HL-60 (cell line): Measurements from ENCODE around the gene ZFAND6.
"Not testable (repeated sequence)": the region's sequence is repeated elsewhere in the genome, so short reads cannot be mapped to it uniquely, and the experiment has no call there.

Experiments
- DNase-seq, 2 experiments: peaks; one replicate each; pipeline ENCODE4 v3.0.0-alpha.2; 2010 to 2020; ENCODE audit warnings: low read depth in 1 of 2, low spot score in 1 of 2
- H3K27ac ChIP-seq: fragments of 250-450 bp; sonication (Bioruptor Pico); replicated peaks from 2 replicates; pipeline ENCODE4 v1.5.1; 2020; ENCODE audit warnings: mild to moderate bottlenecking, moderate library complexity
- H3K27me3 ChIP-seq: fragments of 250-450 bp; sonication (Bioruptor Pico); 2 replicates; pipeline ENCODE4 v1.5.1; 2021; ENCODE audit warnings: mild to moderate bottlenecking, moderate library complexity; ENCODE audit not compliant: insufficient read depth, poor library complexity, severe bottlenecking
- H3K4me3 ChIP-seq: replicated peaks from 2 replicates; pipeline ENCODE4 v1.5.1; 2011; ENCODE audit warnings: mild to moderate bottlenecking, control low read depth, low read length; ENCODE audit not compliant: insufficient read depth
- GABPA ChIP-seq: IDR thresholded peaks from 2 replicates; pipeline ENCODE4 v1.6.1; 2012; ENCODE audit warnings: low read depth
- POLR2AphosphoS5 ChIP-seq: IDR thresholded peaks from 2 replicates; pipeline ENCODE4 v1.6.1; 2012; ENCODE audit warnings: low read depth
- SPI1 ChIP-seq: IDR thresholded peaks from 2 replicates; pipeline ENCODE4 v1.6.1; 2012; ENCODE audit warnings: low read depth, mild to moderate bottlenecking, borderline replicate concordance
- TF ChIP-seq, protein P1 (sequence below): IDR thresholded peaks from 2 replicates; pipeline ENCODE4 v1.6.1; 2012; ENCODE audit warnings: low read depth; ENCODE audit not compliant: insufficient replicate concordance
- TF ChIP-seq, protein P2 (sequence below): IDR thresholded peaks from one replicate; pipeline ENCODE4 v1.5.1; 2011; ENCODE audit warnings: low read length, control low read depth, inconsistent platforms; ENCODE audit not compliant: insufficient read depth

Gene ZFAND6

DNA sequence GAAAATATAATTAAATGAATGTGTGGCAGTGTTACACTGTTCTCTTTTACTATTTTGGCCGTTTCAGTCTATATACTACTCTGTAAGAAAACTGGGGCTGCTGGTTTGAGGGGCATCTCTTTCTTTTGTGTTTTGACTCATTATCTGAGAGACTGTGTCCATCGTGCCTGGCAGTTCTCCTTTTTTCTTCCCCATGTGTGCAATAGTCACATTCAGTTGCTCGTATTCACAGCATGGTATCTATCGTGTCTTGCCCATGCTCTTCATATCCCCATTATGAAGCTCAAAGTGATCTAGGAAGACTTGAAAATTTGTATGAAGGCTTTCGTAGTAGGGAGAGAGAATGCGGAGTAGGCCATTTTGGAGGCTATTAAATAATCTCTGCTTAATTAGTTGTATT lies 63.6 kb downstream of the ZFAND6 start:
- no peak overlapping the region for H3K4me3 ChIP-seq
- H3K27ac ChIP-seq, result peak overlapping the region; percentile 30
- DNase-seq, result peak in 1 of 2 experiments; percentile 43
- TF ChIP-seq, protein P1, sequence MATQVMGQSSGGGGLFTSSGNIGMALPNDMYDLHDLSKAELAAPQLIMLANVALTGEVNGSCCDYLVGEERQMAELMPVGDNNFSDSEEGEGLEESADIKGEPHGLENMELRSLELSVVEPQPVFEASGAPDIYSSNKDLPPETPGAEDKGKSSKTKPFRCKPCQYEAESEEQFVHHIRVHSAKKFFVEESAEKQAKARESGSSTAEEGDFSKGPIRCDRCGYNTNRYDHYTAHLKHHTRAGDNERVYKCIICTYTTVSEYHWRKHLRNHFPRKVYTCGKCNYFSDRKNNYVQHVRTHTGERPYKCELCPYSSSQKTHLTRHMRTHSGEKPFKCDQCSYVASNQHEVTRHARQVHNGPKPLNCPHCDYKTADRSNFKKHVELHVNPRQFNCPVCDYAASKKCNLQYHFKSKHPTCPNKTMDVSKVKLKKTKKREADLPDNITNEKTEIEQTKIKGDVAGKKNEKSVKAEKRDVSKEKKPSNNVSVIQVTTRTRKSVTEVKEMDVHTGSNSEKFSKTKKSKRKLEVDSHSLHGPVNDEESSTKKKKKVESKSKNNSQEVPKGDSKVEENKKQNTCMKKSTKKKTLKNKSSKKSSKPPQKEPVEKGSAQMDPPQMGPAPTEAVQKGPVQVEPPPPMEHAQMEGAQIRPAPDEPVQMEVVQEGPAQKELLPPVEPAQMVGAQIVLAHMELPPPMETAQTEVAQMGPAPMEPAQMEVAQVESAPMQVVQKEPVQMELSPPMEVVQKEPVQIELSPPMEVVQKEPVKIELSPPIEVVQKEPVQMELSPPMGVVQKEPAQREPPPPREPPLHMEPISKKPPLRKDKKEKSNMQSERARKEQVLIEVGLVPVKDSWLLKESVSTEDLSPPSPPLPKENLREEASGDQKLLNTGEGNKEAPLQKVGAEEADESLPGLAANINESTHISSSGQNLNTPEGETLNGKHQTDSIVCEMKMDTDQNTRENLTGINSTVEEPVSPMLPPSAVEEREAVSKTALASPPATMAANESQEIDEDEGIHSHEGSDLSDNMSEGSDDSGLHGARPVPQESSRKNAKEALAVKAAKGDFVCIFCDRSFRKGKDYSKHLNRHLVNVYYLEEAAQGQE, result no peak
- TF ChIP-seq SPI1, result peak; percentile 83
- H3K27me3 ChIP-seq, result no peaks in the 10 kb centered on the region

DNA sequence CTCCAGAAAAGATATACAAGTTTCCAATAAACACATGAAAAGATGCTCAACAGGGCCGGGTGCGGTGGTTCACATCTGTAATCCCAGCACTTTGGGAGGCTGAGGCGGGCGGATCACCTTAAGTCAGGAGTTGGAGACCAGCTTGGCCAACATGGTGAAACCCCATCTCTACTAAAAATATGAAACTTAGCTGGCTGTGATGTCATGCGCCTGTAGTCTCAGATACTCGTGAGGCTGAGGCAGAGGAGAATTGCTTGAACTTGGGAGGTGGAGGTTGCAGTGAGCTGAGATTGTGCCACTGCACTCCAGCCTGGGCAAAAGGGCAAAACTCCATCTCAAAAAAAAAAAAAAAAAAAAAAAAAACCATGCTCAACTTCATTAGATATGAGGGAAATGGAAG lies 67.8 kb downstream of the ZFAND6 start:
- not testable (repeated sequence) for H3K4me3 ChIP-seq, H3K27ac ChIP-seq, DNase-seq, H3K27me3 ChIP-seq

DNA sequence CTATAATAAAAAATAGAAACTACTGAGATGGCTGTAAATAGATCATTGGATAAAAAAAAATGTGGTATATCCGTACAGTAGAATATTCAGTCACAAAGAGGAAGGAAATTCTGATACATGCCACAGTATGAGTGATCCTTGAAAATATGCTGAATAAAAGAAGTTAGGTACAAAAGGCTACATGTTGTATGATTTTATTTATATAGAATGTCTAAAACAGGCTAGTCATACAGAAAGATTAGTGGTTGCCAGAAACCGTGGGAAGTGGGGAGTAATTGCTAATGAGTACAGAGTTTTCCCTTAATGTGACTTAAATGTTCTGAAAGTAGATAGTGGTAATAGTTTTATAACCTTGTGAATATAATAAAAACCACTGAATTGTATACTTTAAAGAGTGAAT lies 68.4 kb downstream of the ZFAND6 start:
- no peaks in the 10 kb centered on the region for H3K27me3 ChIP-seq
- H3K4me3 ChIP-seq, result no peak overlapping the region
- TF ChIP-seq, protein P2, sequence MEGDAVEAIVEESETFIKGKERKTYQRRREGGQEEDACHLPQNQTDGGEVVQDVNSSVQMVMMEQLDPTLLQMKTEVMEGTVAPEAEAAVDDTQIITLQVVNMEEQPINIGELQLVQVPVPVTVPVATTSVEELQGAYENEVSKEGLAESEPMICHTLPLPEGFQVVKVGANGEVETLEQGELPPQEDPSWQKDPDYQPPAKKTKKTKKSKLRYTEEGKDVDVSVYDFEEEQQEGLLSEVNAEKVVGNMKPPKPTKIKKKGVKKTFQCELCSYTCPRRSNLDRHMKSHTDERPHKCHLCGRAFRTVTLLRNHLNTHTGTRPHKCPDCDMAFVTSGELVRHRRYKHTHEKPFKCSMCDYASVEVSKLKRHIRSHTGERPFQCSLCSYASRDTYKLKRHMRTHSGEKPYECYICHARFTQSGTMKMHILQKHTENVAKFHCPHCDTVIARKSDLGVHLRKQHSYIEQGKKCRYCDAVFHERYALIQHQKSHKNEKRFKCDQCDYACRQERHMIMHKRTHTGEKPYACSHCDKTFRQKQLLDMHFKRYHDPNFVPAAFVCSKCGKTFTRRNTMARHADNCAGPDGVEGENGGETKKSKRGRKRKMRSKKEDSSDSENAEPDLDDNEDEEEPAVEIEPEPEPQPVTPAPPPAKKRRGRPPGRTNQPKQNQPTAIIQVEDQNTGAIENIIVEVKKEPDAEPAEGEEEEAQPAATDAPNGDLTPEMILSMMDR, result no peak
- TF ChIP-seq GABPA, result no peak
- TF ChIP-seq SPI1, result no peak
- no peak for TF ChIP-seq POLR2AphosphoS5
- TF ChIP-seq, protein P1, result no peak
- no peak overlapping the region for H3K27ac ChIP-seq
- no peak for DNase-seq

DNA sequence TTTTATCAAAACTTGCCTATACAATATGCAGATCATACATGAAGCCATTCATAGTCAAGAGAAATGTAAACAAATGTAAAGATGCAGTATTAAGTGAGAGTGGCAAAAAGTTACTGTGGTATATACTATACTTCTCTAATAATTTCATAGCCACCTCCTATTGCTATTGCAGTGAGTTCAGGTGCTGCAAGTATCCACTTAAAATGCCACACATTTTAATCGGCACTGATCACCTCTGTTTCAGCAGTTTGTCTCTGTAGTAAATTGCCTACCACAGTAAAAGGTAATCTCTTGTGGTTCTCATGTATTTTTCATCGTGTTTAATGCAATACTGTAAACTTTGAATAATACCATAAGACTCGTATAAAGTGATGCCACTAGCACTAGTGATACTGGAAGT lies 72.9 kb downstream of the ZFAND6 start:
- no peaks in the 10 kb centered on the region for H3K27me3 ChIP-seq
- H3K4me3 ChIP-seq, result no peak overlapping the region
- no peak for TF ChIP-seq POLR2AphosphoS5
- TF ChIP-seq, protein P1, result no peak
- TF ChIP-seq GABPA, result no peak
- TF ChIP-seq SPI1, result no peak
- TF ChIP-seq, protein P2, result no peak
- H3K27ac ChIP-seq, result no peak overlapping the region
- DNase-seq, result no peak
